ENCODE measurements around the gene UQCC3. TPM values are rescaled to one million over a fixed set of nuclear protein-coding genes. Genes with fewer than 3 reads are reported as not detected.

The UQCC3 gene
- total and polyA plus RNA-seq, 10 of the 15 experiments (the other 5 are each of a cell fraction or from before 2014, with no cell fraction given): 1.3 to 20.5 (median 8.2) TPM

GRCh38 chr11:62705880-62706849, 34.7 kb downstream of the UQCC3 start:
- DNase-seq (ENCODE audit: low read depth, low spot score): peak; percentile 50
- Histone ChIP-seq H3K27me3 (replicated peaks in 1 of 2; ENCODE audit: control insufficient read depth in 2 of 2, insufficient read depth in 2 of 2, low read length in 1 of 2) (no peaks in the 10 kb centered on the region), H3K4me2 (ENCODE audit: control insufficient read depth, insufficient read depth) (peak overlapping the region; percentile 92), H3K4me1 (ENCODE audit: control insufficient read depth, insufficient read depth, low read length) (peaks cover 29% of the 10 kb centered on the region), H3K4me3 (peak overlapping the region; percentile 79), H3K9ac (ENCODE audit: control insufficient read depth, insufficient read depth, low read length) (peak overlapping the region; percentile 40), H3K79me2 (ENCODE audit: control insufficient read depth, insufficient read depth, low read length) (no peaks in the 10 kb centered on the region), H3K9me3 (replicated peaks; ENCODE audit: control insufficient read depth, insufficient read depth, low read length) (no peaks in the 10 kb centered on the region), H2AFZ (ENCODE audit: control insufficient read depth, low read depth, low read length) (peak overlapping the region; percentile 76), H4K20me1 (ENCODE audit: control insufficient read depth, insufficient read depth) (no peaks in the 10 kb centered on the region), H3K36me3 (ENCODE audit: control insufficient read depth in 2 of 2, insufficient read depth in 2 of 2, low read length in 1 of 2) (peaks cover 7 to 12% of the 10 kb centered on the region in 2 experiments), H3K27ac (ENCODE audit: control insufficient read depth, insufficient read depth) (peak overlapping the region; percentile 51)
- POLR2A ChIA-PET: interaction anchor here (0.6 to 7.6 kb wide), 15 partner anchors 13 to 177 kb away, joined by 3 to 79 read pairs (median 5); partner anchors contain the start of genes B3GAT3, C11orf98, CSKMT and EEF1G
- 8% methylated on average over 73 of the region's 73 CpGs for WGBS (ENCODE audit: insufficient coverage, insufficient replicate concordance, low lambda C conversion rate, missing lambda C conversion rate)
- no TSS peak for BruUV-seq (replicated peaks)
- CTCF ChIA-PET: interaction anchor here (0.7 to 5.0 kb wide), 11 partner anchors 12 to 282 kb away, joined by 3 to 21 read pairs (median 3); partner anchors contain the start of genes HNRNPUL2, TTC9C and UBXN1
- in situ Hi-C loops (cut with MboI): no loop called here
- peak; percentile 81 for ATAC-seq
- FAIRE-seq: no peak
- RAD21 ChIA-PET (ENCODE audit: unreplicated experiment): interaction anchor here (0.8 to 2.3 kb wide), 9 partner anchors 38 to 282 kb away, joined by 3 to 6 read pairs (median 3); partner anchors contain the start of genes C11orf98, CSKMT, EML3 and TAF6L
- SMC1A ChIA-PET (ENCODE audit: uncharacterized antibody, unreplicated experiment): interaction anchor here (0.8 to 2.5 kb wide), 7 partner anchors 22 to 163 kb away, joined by 3 to 9 read pairs (median 4); partner anchors contain the start of genes C11orf98, CSKMT, HNRNPUL2 and TTC9C
- intact Hi-C loops (cut with micrococcal nuclease; ENCODE audit: unreplicated experiment): loop anchor here (5.0 kb wide), 1 partner anchor 104 kb away; the partner anchor contains the start of gene MTA2
- TF ChIP-seq SIN3A (IDR thresholded peaks at IDR 0.05; ENCODE audit: low read depth, low read length): peak; percentile 82; the same call in 1 of the 2 replicates
- no peak for TF ChIP-seq ATF2 (IDR thresholded peaks at IDR 0.05; ENCODE audit: low read length)
- peak; percentile 82 for TF ChIP-seq GABPA (IDR thresholded peaks at IDR 0.05; ENCODE audit: low read depth)
- peak; percentile 78 for TF ChIP-seq POLR2A (IDR thresholded peaks at IDR 0.05; ENCODE audit: low read depth, low read length)
- TF ChIP-seq MEF2B (IDR thresholded peaks at IDR 0.05; ENCODE audit: partially characterized antibody, poor library complexity, severe bottlenecking): peak; percentile 77
- TF ChIP-seq ZNF24 (IDR thresholded peaks at IDR 0.05): no peak
- no peak; the same call in 1 of the 2 replicates for TF ChIP-seq ZBED1 (IDR thresholded peaks at IDR 0.05; ENCODE audit: borderline replicate concordance)
- TF ChIP-seq IKZF1 (conservative IDR thresholded peaks at IDR 0.05): peak; percentile 28; the same call in 1 of the 2 replicates
- no peak for TF ChIP-seq TARDBP (IDR thresholded peaks at IDR 0.05; ENCODE audit: borderline replicate concordance)
- TF ChIP-seq ZBTB40 (IDR thresholded peaks at IDR 0.05; ENCODE audit: borderline replicate concordance): peak; percentile 72; the same call in 1 of the 2 replicates
- no peak for TF ChIP-seq SIX5 (IDR thresholded peaks at IDR 0.05; ENCODE audit: low read depth, low read length, severe bottlenecking)
- TF ChIP-seq ZNF384 (IDR thresholded peaks at IDR 0.05; ENCODE audit: borderline replicate concordance, low read depth, low read length): no peak
- no peak for TF ChIP-seq TBL1XR1 (IDR thresholded peaks at IDR 0.05; ENCODE audit: low read depth, low read length)
- no peak for TF ChIP-seq ASH2L (IDR thresholded peaks at IDR 0.05; ENCODE audit: borderline replicate concordance, low read depth)
- TF ChIP-seq ELK1 (IDR thresholded peaks at IDR 0.05; ENCODE audit: low read depth, low read length): peak; percentile 54; the same call in 1 of the 2 replicates
